GM18519 (cell line): ENCODE measurements around the gene AFF2.

ENCODE experiments used
- ATAC-seq: cut with Tn5 transposase; IDR thresholded peaks from one replicate; pipeline ENCODE4 v1.9.1; 2021; ENCODE audit warnings: mild to moderate bottlenecking, moderate library complexity; ENCODE audit not compliant: unreplicated experiment, low FRiP score

Gene AFF2

GRCh38 chrX:148713981-148714380, 213.6 kb downstream of the AFF2 start:
- no peak for ATAC-seq

- ATAC-seq, result no peak
Measured at GRCh38 chrX:148715361-148715760, 214.9 kb downstream of the AFF2 start.

- ATAC-seq, result no peak
Measured at GRCh38 chrX:148722966-148723365, 222.5 kb downstream of the AFF2 start.

- no peak for ATAC-seq
Measured at GRCh38 chrX:148723551-148723950, 223.1 kb downstream of the AFF2 start.

GRCh38 chrX:148728901-148729300, 228.5 kb downstream of the AFF2 start:
- ATAC-seq, result no peak

GRCh38 chrX:148732743-148733142, 232.3 kb downstream of the AFF2 start:
- ATAC-seq, result no peak

- no peak for ATAC-seq
Measured at GRCh38 chrX:148741441-148741840, 241.0 kb downstream of the AFF2 start.

- ATAC-seq, result no peak
Measured at GRCh38 chrX:148755111-148755510, 254.7 kb downstream of the AFF2 start.

- ATAC-seq, result no peak
Measured at GRCh38 chrX:148763896-148764295, 263.5 kb downstream of the AFF2 start.

GRCh38 chrX:148768296-148768695, 267.9 kb downstream of the AFF2 start:
- no peak for ATAC-seq

GRCh38 chrX:148771440-148771839, 271.0 kb downstream of the AFF2 start:
- ATAC-seq, result no peak

- no peak for ATAC-seq
Measured at GRCh38 chrX:148774276-148774675, 273.9 kb downstream of the AFF2 start.

GRCh38 chrX:148784137-148784536, 283.7 kb downstream of the AFF2 start:
- no peak for ATAC-seq

- no peak for ATAC-seq
Measured at GRCh38 chrX:148784856-148785255, 284.4 kb downstream of the AFF2 start.

GRCh38 chrX:148785256-148785655, 284.8 kb downstream of the AFF2 start:
- no peak for ATAC-seq

- ATAC-seq, result no peak
Measured at GRCh38 chrX:148788449-148788848, 288.0 kb downstream of the AFF2 start.

GRCh38 chrX:148794350-148794749, 293.9 kb downstream of the AFF2 start:
- ATAC-seq, result no peak

- ATAC-seq, result no peak
Measured at GRCh38 chrX:148804579-148805355, 304.4 kb downstream of the AFF2 start.

GRCh38 chrX:148806145-148806870, 305.9 kb downstream of the AFF2 start:
- no peak for ATAC-seq

- ATAC-seq, result no peak
Measured at GRCh38 chrX:148808833-148809232, 308.4 kb downstream of the AFF2 start.

- no peak for ATAC-seq
Measured at GRCh38 chrX:148811236-148811635, 310.8 kb downstream of the AFF2 start.

- no peak for ATAC-seq
Measured at GRCh38 chrX:148813422-148813821, 313.0 kb downstream of the AFF2 start.
